GM23248 (cell line): ENCODE measurements around the gene GRIN2C. TPM values are rescaled to one million over a fixed set of nuclear protein-coding genes. Genes with fewer than 3 reads are reported as not detected.

Source experiments
- DNase-seq: peaks from one replicate; pipeline ENCODE4 v3.0.0-alpha.2; 2015
- H2AFZ ChIP-seq: fragments of 200-600 bp; sonication (generic); 2 replicates; pipeline ENCODE4 v1.6.1; 2016; ENCODE audit warnings: antibody characterized with exemption
- H3F3A ChIP-seq: fragments of 200-600 bp; sonication (generic); 2 replicates; pipeline ENCODE4 v1.6.1; 2016; ENCODE audit warnings: mild to moderate bottlenecking, antibody characterized with exemption, mixed run types; ENCODE audit not compliant: insufficient read depth
- H3K27ac ChIP-seq: fragments of 200-600 bp; sonication (generic); 2 replicates; pipeline ENCODE4 v1.5.1; 2016; ENCODE audit warnings: mild to moderate bottlenecking
- H3K27me3 ChIP-seq: fragments of 200-600 bp; sonication (generic); replicated peaks from 2 replicates; pipeline ENCODE4 v1.6.1; 2016; ENCODE audit warnings: mild to moderate bottlenecking; ENCODE audit not compliant: insufficient read depth
- H3K36me3 ChIP-seq: fragments of 200-600 bp; sonication (generic); 2 replicates; pipeline ENCODE4 v1.6.1; 2016; ENCODE audit warnings: low read depth, mild to moderate bottlenecking
- H3K4me1 ChIP-seq: fragments of 200-600 bp; sonication (generic); 2 replicates; pipeline ENCODE4 v1.6.1; 2016; ENCODE audit warnings: mild to moderate bottlenecking; ENCODE audit not compliant: insufficient read depth
- H3K4me2 ChIP-seq: fragments of 200-600 bp; sonication (generic); one replicate; pipeline ENCODE4 v1.6.1; 2016; ENCODE audit warnings: mild to moderate bottlenecking; ENCODE audit not compliant: unreplicated experiment
- H3K4me3 ChIP-seq: fragments of 200-600 bp; sonication (generic); 2 replicates; pipeline ENCODE4 v1.5.1; 2016; ENCODE audit warnings: mild to moderate bottlenecking
- H3K79me2 ChIP-seq: fragments of 200-600 bp; sonication (generic); 2 replicates; pipeline ENCODE4 v1.6.1; 2016; ENCODE audit warnings: mild to moderate bottlenecking; ENCODE audit not compliant: insufficient read depth
- H3K9ac ChIP-seq: fragments of 200-600 bp; sonication (generic); 2 replicates; pipeline ENCODE4 v1.6.1; 2016; ENCODE audit warnings: mild to moderate bottlenecking
- H3K9me2 ChIP-seq: fragments of 200-600 bp; sonication (generic); 2 replicates; pipeline ENCODE4 v1.6.1; 2016; ENCODE audit warnings: mixed run types, mild to moderate bottlenecking, moderate library complexity; ENCODE audit not compliant: insufficient read depth
- H3K9me3 ChIP-seq: fragments of 200-600 bp; sonication (generic); one replicate; pipeline ENCODE4 v1.6.1; 2017; ENCODE audit warnings: low read depth
- H4K20me1 ChIP-seq: fragments of 200-600 bp; sonication (generic); 2 replicates; pipeline ENCODE4 v1.6.0; 2016; ENCODE audit not compliant: insufficient read depth
- EZH2 ChIP-seq: fragments of 200-600 bp; sonication (generic); IDR thresholded peaks from 2 replicates; pipeline ENCODE4 v1.6.1; 2018; ENCODE audit warnings: antibody characterized with exemption, mild to moderate bottlenecking; ENCODE audit not compliant: insufficient read depth, poor library complexity, severe bottlenecking
- EZH2phosphoT487 ChIP-seq: fragments of 200-600 bp; sonication (generic); IDR thresholded peaks from 2 replicates; pipeline ENCODE4 v1.6.1; 2018; ENCODE audit warnings: antibody characterized with exemption, moderate library complexity, mild to moderate bottlenecking, low read depth; ENCODE audit not compliant: insufficient read depth
- WGBS, 2 experiments: methylation state at CpG; one replicate each; pipeline ENCODE4 v1.1.6; 2015 to 2017; ENCODE audit warnings: low lambda C conversion rate in 2 of 2, low coverage in 1 of 2; ENCODE audit errors: missing lambda C conversion rate in 2 of 2; 5-methylcytosine and 5-hydroxymethylcytosine counted together
- in situ Hi-C: fragments of 300-500 bp; cut with MboI; formaldehyde crosslinking; loops from 2 replicates; pipeline ENCODE4 v1.15.0; 2020
- polyA plus RNA-seq: library from polyadenylated mRNA; unstranded; fragments of >200 nt; fragmentation: Nextera tagmentation; extraction: Ambion mirVana; gene quantifications from 2 replicates; pipeline ENCODE4 v1.2.1, GENCODE V29; 2016
- total RNA-seq: library from RNA; depleted of rRNA; stranded (reverse); fragments of >200 nt; shearing (Covaris generic); gene quantifications from 2 replicates; pipeline ENCODE4 v1.2.3, GENCODE V29; 2014

The GRIN2C gene
- total and polyA plus RNA-seq, 2 experiments from 2014 or later = not detected

DNA sequence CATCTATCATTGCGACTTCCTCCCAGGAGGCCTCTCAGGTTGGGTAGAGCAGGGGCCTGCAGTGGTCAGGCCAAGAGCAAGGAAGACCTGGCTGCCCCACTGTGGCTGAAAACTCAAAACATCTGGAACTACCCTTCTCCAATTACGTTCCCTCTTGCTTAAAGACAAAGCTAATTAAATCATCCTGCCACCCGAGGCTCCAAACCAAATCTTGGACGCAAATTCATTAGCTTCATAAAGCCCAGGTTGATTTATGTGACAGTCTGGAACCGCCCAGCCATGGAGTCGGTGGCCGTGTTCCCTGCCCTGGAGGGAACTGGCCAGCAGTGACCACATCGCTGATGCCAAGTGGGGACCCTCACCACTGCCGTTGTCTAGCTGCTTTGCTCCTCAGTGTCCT, 21.4 kb downstream of the GRIN2C start:
- Histone ChIP-seq H4K20me1 (no peaks in the 10 kb centered on the region), H3K27me3 (no peaks in the 10 kb centered on the region), H3K9ac (no peak overlapping the region), H3K79me2 (no peaks in the 10 kb centered on the region), H3K4me1 (peaks cover 11% of the 10 kb centered on the region), H3F3A (no peaks in the 10 kb centered on the region), H2AFZ (no peak overlapping the region), H3K36me3 (no peaks in the 10 kb centered on the region), H3K9me2 (no peaks in the 10 kb centered on the region), H3K9me3 (no peaks in the 10 kb centered on the region), H3K4me3 (no peak overlapping the region), H3K27ac (no peak overlapping the region), H3K4me2 (no peak overlapping the region)
- TF ChIP-seq EZH2 = no peak
- 47 to 48% methylated on average over 9 of the region's 9 CpGs for WGBS, 2 experiments
- no peak for DNase-seq
- in situ Hi-C loops = no loop called here

DNA sequence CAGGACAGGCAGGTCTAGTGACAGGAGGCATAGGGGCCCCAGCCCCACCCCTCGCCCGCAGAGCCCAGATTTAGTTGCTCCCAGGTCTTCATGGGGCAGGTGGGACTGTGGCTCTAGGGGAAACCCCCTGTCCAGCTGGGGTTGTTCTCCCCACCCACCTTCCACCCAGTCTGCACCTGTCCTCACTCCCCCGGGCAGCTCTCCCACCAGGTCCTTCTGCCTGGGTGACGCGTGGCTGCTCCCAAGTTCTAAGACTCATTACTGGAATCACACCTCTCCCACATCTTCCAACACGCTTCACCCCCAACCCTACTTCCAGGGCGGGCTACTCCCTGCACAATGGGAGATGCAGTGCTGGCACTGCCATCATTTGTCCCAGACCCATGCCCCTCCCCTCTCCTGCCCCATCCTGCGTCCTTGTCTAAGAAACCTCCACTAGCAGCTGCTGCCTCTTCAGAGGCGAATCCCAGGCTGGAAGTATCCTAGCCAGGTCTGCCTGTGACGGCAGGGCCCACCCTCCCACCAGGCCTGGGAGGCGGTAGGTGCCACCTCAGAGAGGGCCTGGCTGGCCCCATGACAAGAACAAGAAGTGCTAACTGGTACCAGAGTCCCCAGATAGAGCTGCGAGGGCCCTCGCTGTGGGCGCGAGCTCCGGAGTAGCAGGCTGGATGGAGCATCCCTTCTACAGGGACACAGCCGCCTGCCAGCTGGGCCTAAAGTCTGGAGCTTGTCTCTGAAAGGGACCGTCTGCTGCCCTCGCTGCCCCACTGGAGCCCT, 22.8 kb downstream of the GRIN2C start:
- Histone ChIP-seq H2AFZ (no peak overlapping the region), H3K36me3 (no peaks in the 10 kb centered on the region), H3K27me3 (no peaks in the 10 kb centered on the region), H4K20me1 (no peaks in the 10 kb centered on the region), H3K79me2 (no peaks in the 10 kb centered on the region), H3F3A (no peaks in the 10 kb centered on the region), H3K9me3 (no peaks in the 10 kb centered on the region), H3K4me1 (peaks cover 15% of the 10 kb centered on the region), H3K9ac (no peak overlapping the region), H3K4me2 (no peak overlapping the region), H3K27ac (no peak overlapping the region), H3K9me2 (no peaks in the 10 kb centered on the region), H3K4me3 (no peak overlapping the region)
- TF ChIP-seq EZH2 = no peak
- in situ Hi-C loops = no loop called here
- 92 to 95% methylated on average over 19 of the region's 19 CpGs for WGBS, 2 experiments
- no peak for DNase-seq

DNA sequence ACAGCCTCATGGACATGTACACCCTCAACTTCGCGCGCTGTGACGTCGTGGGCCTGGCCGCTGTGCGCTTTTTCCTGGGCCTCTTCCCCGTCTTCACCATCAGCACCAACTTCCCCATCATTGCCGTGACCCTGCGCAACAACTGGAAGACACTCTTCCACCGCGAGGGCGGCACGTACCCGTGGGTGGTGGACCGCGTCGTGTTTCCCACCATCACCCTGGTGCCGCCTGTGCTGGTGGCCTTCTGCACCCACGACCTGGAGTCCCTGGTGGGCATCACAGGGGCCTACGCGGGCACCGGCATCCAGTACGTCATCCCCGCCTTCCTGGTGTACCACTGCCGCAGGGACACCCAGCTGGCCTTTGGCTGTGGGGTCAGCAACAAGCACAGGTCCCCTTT, 23.5 kb downstream of the GRIN2C start:
- Histone ChIP-seq H4K20me1 (no peaks in the 10 kb centered on the region), H3K79me2 (no peaks in the 10 kb centered on the region), H2AFZ (no peak overlapping the region), H3K27me3 (no peaks in the 10 kb centered on the region), H3K9me2 (no peaks in the 10 kb centered on the region), H3K9ac (no peak overlapping the region), H3K4me3 (no peak overlapping the region), H3F3A (no peaks in the 10 kb centered on the region), H3K27ac (no peak overlapping the region), H3K4me2 (no peak overlapping the region), H3K36me3 (no peaks in the 10 kb centered on the region), H3K9me3 (no peaks in the 10 kb centered on the region), H3K4me1 (peaks cover 15% of the 10 kb centered on the region)
- in situ Hi-C loops = no loop called here
- TF ChIP-seq EZH2phosphoT487 = no peak
- no peak for TF ChIP-seq EZH2
- DNase-seq = no peak
- WGBS, 2 experiments = 97 to 98% methylated on average over 26 of the region's 26 CpGs

DNA sequence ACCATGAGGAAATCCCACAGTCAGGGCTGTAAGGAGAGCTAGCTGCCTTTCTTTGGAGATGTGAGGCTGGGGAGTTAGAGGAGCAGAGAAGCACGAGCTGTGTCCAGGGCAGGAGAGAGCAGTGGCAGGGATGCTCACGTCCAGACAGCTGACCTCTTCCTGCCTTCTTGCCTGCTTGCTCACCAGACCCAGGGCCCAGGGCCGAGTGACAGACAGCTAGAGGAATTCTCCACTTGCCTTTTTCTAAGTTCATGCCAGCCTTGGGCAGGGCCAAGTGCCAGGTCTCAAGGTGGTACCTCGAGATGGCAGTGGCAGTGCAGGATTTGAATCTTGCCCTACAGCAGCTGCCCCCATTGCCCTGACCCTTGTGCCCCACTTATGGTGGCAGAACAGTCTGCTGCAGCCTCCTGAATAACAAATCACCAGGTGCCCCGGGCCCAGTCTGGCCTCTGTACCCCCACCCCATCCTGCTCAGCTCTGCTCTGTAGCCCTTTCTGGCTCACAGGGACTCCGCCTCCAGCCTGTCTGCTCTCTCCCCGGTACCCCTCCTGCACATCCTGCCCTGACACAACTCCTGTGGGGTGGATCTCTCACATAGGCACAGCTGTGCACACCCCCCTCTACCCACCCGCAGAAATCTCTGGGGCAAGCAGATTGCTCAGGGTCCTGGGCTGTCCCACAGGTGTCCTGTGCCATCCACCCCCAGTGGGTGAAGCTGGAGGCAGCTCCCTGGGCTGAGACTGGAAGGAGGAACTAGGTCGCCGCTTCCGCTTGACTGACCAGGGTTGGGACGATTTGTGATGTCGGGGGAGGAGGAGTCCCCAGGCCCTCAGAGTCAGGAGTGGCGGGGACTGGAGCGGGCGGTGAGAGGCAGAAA, 25.9 kb downstream of the GRIN2C start:
- in situ Hi-C loops = no loop called here
- H3K9me2 ChIP-seq = no peaks in the 10 kb centered on the region
- H3K4me2 ChIP-seq = no peak overlapping the region

More for the DNA sequence above, 25.9 kb downstream of the GRIN2C start:
- no peak for TF ChIP-seq EZH2
- TF ChIP-seq EZH2phosphoT487 = no peak
- peak; percentile 77 for DNase-seq
- Histone ChIP-seq H3K79me2 (no peaks in the 10 kb centered on the region), H3K27me3 (no peaks in the 10 kb centered on the region), H3K27ac (no peak overlapping the region), H2AFZ (no peak overlapping the region), H4K20me1 (no peaks in the 10 kb centered on the region), H3K36me3 (no peaks in the 10 kb centered on the region), H3K4me1 (peaks cover 9% of the 10 kb centered on the region), H3F3A (no peaks in the 10 kb centered on the region), H3K9me3 (no peaks in the 10 kb centered on the region), H3K4me3 (no peak overlapping the region), H3K9ac (no peak overlapping the region)
- WGBS, 2 experiments = 63 to 64% methylated on average over 14 to 16 of the region's 16 CpGs
